Measurements from ENCODE around the gene TPSAB1.

GRCh38 chr16:1204933-1205332 is 35.6 kb upstream of the TPSAB1 start:
- TF ChIP-seq POLR2A (IDR thresholded peaks at IDR 0.05; ENCODE audit: low read depth, low read length) (no peak), CTCF (IDR thresholded peaks at IDR 0.05 in 2 of 3, conservative IDR thresholded peaks at IDR 0.05 in 1 of 3; ENCODE audit: control insufficient read depth in 2 of 3, extremely low read depth in 1 of 3, insufficient read depth in 1 of 3, low read depth in 3 of 3, low read length in 3 of 3) (no peak), HCFC1 (IDR thresholded peaks at IDR 0.05; ENCODE audit: low read length) (no peak), TAF1 (IDR thresholded peaks at IDR 0.05; ENCODE audit: borderline replicate concordance, low read depth, low read length) (no peak), SIN3A (IDR thresholded peaks at IDR 0.05; ENCODE audit: low read depth, low read length) (no peak), IKZF1 (conservative IDR thresholded peaks at IDR 0.05) (no peak), EZH2 (IDR thresholded peaks at IDR 0.05; ENCODE audit: borderline replicate concordance, control insufficient read depth, low read depth, low read length) (no peak), JUNB (IDR thresholded peaks at IDR 0.05) (no peak), CHD2 (IDR thresholded peaks at IDR 0.05; ENCODE audit: borderline replicate concordance, low read depth, low read length) (no peak)

Measured in GM12878 (cell line).